Ovary (tissue), 3 donors: Measurements from ENCODE around the gene AGPAT2.

Experiments used
- POLR2A ChIP-seq: fragments of 450-650 bp; IDR thresholded peaks from one replicate; pipeline ENCODE4 v1.6.1; 2017; ENCODE audit warnings: antibody characterized with exemption, mild to moderate bottlenecking, moderate library complexity
- TF ChIP-seq, protein P1 (sequence below), 3 donors: fragments of 450-650 bp in 2 of 3; fragments of 200-600 bp in 1 of 3; IDR thresholded peaks; one replicate each; pipeline versions ENCODE4 v1.5.1 to v1.8.0; 2016 to 2022; ENCODE audit warnings: antibody characterized with exemption in 3 of 3, mild to moderate bottlenecking in 1 of 3
- donor health status: DM: no; HTN: no; CAD: no.

DNA sequence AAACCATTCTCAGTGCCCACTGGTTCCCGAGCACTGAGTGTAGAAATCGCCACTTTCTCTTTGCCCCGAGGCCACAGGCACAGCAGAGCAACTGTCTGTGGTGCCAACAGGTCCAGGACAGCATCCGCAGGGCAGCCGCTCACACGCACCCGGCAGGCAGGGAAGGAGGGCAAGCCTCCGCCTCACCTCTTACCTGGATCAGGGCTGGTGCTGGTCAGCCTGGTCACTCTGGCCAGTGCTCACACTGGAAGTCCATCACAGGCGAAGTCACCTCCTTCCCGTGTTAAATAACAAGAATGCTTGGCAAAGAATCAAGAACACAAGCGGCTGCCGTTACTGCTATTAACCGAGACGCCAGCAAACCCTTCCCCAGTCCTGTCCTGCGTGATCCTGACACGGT is 38.9 kb upstream of the AGPAT2 start:
- no peak for TF ChIP-seq POLR2A
- TF ChIP-seq, protein P1, sequence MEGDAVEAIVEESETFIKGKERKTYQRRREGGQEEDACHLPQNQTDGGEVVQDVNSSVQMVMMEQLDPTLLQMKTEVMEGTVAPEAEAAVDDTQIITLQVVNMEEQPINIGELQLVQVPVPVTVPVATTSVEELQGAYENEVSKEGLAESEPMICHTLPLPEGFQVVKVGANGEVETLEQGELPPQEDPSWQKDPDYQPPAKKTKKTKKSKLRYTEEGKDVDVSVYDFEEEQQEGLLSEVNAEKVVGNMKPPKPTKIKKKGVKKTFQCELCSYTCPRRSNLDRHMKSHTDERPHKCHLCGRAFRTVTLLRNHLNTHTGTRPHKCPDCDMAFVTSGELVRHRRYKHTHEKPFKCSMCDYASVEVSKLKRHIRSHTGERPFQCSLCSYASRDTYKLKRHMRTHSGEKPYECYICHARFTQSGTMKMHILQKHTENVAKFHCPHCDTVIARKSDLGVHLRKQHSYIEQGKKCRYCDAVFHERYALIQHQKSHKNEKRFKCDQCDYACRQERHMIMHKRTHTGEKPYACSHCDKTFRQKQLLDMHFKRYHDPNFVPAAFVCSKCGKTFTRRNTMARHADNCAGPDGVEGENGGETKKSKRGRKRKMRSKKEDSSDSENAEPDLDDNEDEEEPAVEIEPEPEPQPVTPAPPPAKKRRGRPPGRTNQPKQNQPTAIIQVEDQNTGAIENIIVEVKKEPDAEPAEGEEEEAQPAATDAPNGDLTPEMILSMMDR (IDR thresholded peaks at IDR 0.05), result no peak
